ENCODE results near the gene ARHGAP45.

GRCh38 chr19:1089126-1089771 is 22.3 kb downstream of the ARHGAP45 start:
- TF ChIP-seq CTCF (IDR thresholded peaks at IDR 0.05) (no peak), POLR2A (IDR thresholded peaks at IDR 0.05) (no peak)

Measured in testis (tissue), 2 donors.